Calu3 (cell line): ENCODE results near the gene NUPR1. TPM values are rescaled to one million over a fixed set of nuclear protein-coding genes. Genes with fewer than 3 reads are reported as not detected.

ENCODE experiments used
- BruUV-seq: library from RNA; stranded (reverse); fragments of 400-500 nt; replicated peaks from 2 replicates; lab custom pipeline; 2021; lab: Mats Ljungman, UMichigan
- CTCF ChIA-PET: fragments of 300-600 bp; sonication (Branson Sonifier 250); formaldehyde crosslinking; loops from one replicate; lab custom pipeline; 2022; ENCODE audit warnings: antibody characterized with exemption; lab: Charles Lee
- DNase-seq: peaks from one replicate; pipeline ENCODE4 v3.0.0; 2022
- H3K27ac Mint-ChIP-seq: one replicate; pipeline ENCODE4 v1.8.0; 2022; ENCODE audit warnings: mixed read lengths; ENCODE audit not compliant: unreplicated experiment
- H3K27me3 Mint-ChIP-seq: one replicate; pipeline ENCODE4 v1.8.0; 2022; ENCODE audit warnings: mixed read lengths; ENCODE audit not compliant: unreplicated experiment
- H3K36me3 Mint-ChIP-seq: one replicate; pipeline ENCODE4 v1.8.0; 2022; ENCODE audit warnings: mild to moderate bottlenecking, moderate library complexity, mixed read lengths; ENCODE audit not compliant: insufficient read depth, unreplicated experiment
- H3K4me1 Mint-ChIP-seq: one replicate; pipeline ENCODE4 v1.8.0; 2022; ENCODE audit warnings: mild to moderate bottlenecking, low read depth, mixed read lengths; ENCODE audit not compliant: unreplicated experiment
- H3K4me3 Mint-ChIP-seq: one replicate; pipeline ENCODE4 v1.8.0; 2022; ENCODE audit warnings: mild to moderate bottlenecking, low read depth, moderate library complexity, mixed read lengths; ENCODE audit not compliant: unreplicated experiment
- H3K9me3 Mint-ChIP-seq: one replicate; pipeline ENCODE4 v1.8.0; 2022; ENCODE audit warnings: low read depth, mixed read lengths; ENCODE audit not compliant: unreplicated experiment
- intact Hi-C: fragments of 100-400 bp; cut with micrococcal nuclease; formaldehyde crosslinking; loops from one replicate; pipeline ENCODE4 v1.10.0; 2022; ENCODE audit not compliant: unreplicated experiment
- total RNA-seq: library from RNA; stranded (reverse); gene quantifications from 2 replicates; pipeline ENCODE4 v1.2.3, GENCODE V29; 2022
- TF ChIP-seq, protein P1 (sequence below): fragments of 200-600 bp; IDR thresholded peaks from one replicate; pipeline ENCODE4 v1.8.0; 2022; ENCODE audit warnings: antibody characterized with exemption; ENCODE audit not compliant: unreplicated experiment

Gene NUPR1
- total RNA-seq, 1 experiment from 2014 or later = 0.73 TPM

DNA sequence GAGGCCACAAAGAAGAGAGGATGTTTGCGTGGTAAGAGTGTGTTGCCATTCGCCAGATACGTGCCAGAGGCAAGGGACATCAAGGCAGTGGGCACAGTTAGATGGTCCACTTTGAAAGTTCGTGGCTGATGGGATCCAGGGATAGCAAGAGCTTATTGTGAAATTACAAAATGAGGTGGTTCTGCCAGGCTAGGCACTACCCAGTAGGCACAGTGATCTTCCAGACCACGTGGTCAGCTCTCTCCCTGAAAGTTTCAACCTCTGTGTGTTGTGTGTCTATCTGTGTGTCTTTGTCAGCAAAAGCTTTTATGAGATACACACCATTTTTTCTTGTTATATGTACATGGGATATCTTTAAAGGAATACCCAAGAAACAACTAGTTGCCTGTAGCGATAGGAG, 24.4 kb upstream of the NUPR1 start:
- DNase-seq = no peak
- H3K27me3 Mint-ChIP-seq = no peaks in the 10 kb centered on the region
- TF ChIP-seq, protein P1, sequence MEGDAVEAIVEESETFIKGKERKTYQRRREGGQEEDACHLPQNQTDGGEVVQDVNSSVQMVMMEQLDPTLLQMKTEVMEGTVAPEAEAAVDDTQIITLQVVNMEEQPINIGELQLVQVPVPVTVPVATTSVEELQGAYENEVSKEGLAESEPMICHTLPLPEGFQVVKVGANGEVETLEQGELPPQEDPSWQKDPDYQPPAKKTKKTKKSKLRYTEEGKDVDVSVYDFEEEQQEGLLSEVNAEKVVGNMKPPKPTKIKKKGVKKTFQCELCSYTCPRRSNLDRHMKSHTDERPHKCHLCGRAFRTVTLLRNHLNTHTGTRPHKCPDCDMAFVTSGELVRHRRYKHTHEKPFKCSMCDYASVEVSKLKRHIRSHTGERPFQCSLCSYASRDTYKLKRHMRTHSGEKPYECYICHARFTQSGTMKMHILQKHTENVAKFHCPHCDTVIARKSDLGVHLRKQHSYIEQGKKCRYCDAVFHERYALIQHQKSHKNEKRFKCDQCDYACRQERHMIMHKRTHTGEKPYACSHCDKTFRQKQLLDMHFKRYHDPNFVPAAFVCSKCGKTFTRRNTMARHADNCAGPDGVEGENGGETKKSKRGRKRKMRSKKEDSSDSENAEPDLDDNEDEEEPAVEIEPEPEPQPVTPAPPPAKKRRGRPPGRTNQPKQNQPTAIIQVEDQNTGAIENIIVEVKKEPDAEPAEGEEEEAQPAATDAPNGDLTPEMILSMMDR = no peak
- CTCF ChIA-PET = no interaction called here
- no peak overlapping the region for H3K4me3 Mint-ChIP-seq
- peaks cover 3% of the 10 kb centered on the region for H3K36me3 Mint-ChIP-seq
- peaks cover 9% of the 10 kb centered on the region for H3K9me3 Mint-ChIP-seq
- H3K4me1 Mint-ChIP-seq = no peaks in the 10 kb centered on the region
- BruUV-seq = no TSS peak
- intact Hi-C loops = no loop called here
- H3K27ac Mint-ChIP-seq = no peak overlapping the region

GRCh38 chr16:28562199-28562598, 23.4 kb upstream of the NUPR1 start:
- no peak overlapping the region for H3K4me3 Mint-ChIP-seq
- intact Hi-C loops = no loop called here
- no peaks in the 10 kb centered on the region for H3K4me1 Mint-ChIP-seq
- peaks cover 12% of the 10 kb centered on the region for H3K36me3 Mint-ChIP-seq
- no peaks in the 10 kb centered on the region for H3K27me3 Mint-ChIP-seq
- H3K9me3 Mint-ChIP-seq = peaks cover 3% of the 10 kb centered on the region
- no peak for DNase-seq
- no peak overlapping the region for H3K27ac Mint-ChIP-seq
- no TSS peak for BruUV-seq
- TF ChIP-seq, protein P1 = no peak
- CTCF ChIA-PET = no interaction called here

DNA sequence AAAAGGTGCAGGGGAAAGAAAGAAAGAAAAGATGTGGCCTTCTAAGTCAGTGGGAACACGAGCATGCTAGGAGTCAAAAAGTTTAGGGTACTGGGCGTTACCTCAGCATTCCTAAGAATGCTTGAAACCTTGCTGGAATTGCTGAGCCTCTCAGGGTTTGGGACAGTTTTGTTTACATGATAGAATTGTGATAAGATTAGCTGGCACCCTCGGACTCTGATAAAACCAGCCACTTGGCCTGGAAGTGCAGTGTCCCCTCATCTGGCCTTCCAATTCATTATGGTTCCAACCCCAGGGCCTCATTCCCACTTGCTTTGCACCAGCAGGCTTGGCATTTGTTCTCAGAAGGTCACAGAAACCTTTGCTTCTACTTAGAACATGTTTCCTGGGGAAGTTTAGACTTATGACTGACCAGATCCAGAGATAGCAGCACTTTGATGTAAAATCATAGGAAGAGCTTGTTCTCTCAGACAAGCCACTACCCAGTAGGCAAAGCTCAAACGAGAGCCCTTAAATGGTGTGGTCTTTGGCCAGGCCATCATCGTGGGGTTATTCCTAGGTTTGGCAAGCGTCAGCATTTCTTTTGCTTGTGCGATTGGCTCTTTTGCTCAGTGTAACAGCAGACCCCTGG, 22.9 kb upstream of the NUPR1 start:
- Mint-ChIP-seq H3K27me3 (no peaks in the 10 kb centered on the region), H3K4me3 (no peak overlapping the region), H3K27ac (no peak overlapping the region), H3K4me1 (no peaks in the 10 kb centered on the region), H3K36me3 (peaks cover 17% of the 10 kb centered on the region), H3K9me3 (peaks cover 3% of the 10 kb centered on the region)
- DNase-seq = no peak
- BruUV-seq = no TSS peak
- intact Hi-C loops = no loop called here
- CTCF ChIA-PET = no interaction called here
- TF ChIP-seq, protein P1 = no peak

DNA sequence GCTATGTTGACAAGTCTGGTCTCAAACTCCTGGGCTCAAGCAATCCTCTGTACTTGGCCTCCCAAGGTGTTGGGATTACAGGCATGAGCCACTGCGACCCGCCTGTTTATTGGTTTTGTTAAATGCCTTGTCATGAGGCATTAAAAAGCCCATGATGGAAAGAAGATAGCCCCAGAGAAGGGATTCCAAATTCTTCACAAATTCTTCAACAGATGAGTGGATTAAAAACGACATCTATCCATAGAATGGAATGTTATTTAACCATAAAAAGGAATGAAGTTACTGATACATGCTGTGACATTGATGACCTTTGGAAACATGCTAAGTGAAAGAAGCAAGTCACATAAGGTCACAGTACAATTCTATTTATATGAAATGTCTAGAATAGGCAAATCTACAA, 19.7 kb upstream of the NUPR1 start:
- Mint-ChIP-seq H3K36me3 (peaks cover 39% of the 10 kb centered on the region), H3K9me3 (no peaks in the 10 kb centered on the region), H3K4me1 (peaks cover 11% of the 10 kb centered on the region), H3K27me3 (no peaks in the 10 kb centered on the region), H3K4me3 (no peak overlapping the region), H3K27ac (no peak overlapping the region)
- no TSS peak for BruUV-seq
- TF ChIP-seq, protein P1 = no peak
- CTCF ChIA-PET = interaction anchor here (0.7 kb wide), 1 partner anchor 57 kb away, joined by 4 read pairs; no protein-coding TSS in a partner anchor
- intact Hi-C loops = no loop called here
- DNase-seq = no peak
